ENCODE results near the gene CLDN6. TPM values are rescaled to one million over a fixed set of nuclear protein-coding genes. Genes with fewer than 3 reads are reported as not detected.

The CLDN6 gene
- total RNA-seq, 1 donor from 2014 or later: 0.47 TPM

GRCh38 chr16:2970563-2970962 lies 47.4 kb downstream of the CLDN6 start:
- peaks cover 27% of the 10 kb centered on the region for H3K27me3 Mint-ChIP-seq (ENCODE audit: low read depth)
- H3K4me1 Mint-ChIP-seq: peaks cover 22% of the 10 kb centered on the region
- no peak for TF ChIP-seq CTCF (conservative IDR thresholded peaks at IDR 0.05)

GRCh38 chr16:2969545-2970521 lies 48.1 kb downstream of the CLDN6 start:
- peak; percentile 60 for DNase-seq (ENCODE audit: low read depth, low spot score)
- no peak overlapping the region for H3K27ac Mint-ChIP-seq (ENCODE audit: unreplicated experiment)
- H3K4me1 Mint-ChIP-seq: peaks cover 22% of the 10 kb centered on the region
- peak overlapping the region; percentile 86 for H3K4me3 Mint-ChIP-seq
- TF ChIP-seq CTCF (conservative IDR thresholded peaks at IDR 0.05): peak; percentile 56
- peaks cover 5% of the 10 kb centered on the region for H3K36me3 Mint-ChIP-seq (ENCODE audit: low read depth)
- H3K27me3 Mint-ChIP-seq (ENCODE audit: low read depth): peaks cover 32% of the 10 kb centered on the region
- no peaks in the 10 kb centered on the region for H3K9me3 Mint-ChIP-seq

More at GRCh38 chr16:2970563-2970962, 47.4 kb downstream of the CLDN6 start:
- DNase-seq (ENCODE audit: low read depth, low spot score): no peak
- peaks cover 5% of the 10 kb centered on the region for H3K36me3 Mint-ChIP-seq (ENCODE audit: low read depth)
- peak overlapping the region; percentile 86 for H3K4me3 Mint-ChIP-seq
- H3K9me3 Mint-ChIP-seq: no peaks in the 10 kb centered on the region
- H3K27ac Mint-ChIP-seq (ENCODE audit: unreplicated experiment): peak overlapping the region; percentile 19

GRCh38 chr16:2968738-2969544 lies 49.0 kb downstream of the CLDN6 start, which contains the start of gene PAQR4:
PAQR4 (plus strand) TSS chr16:2969348; CDS start chr16:2969675, 327 bp downstream.
- peak within 1 kb of the TSS; percentile 87 for H3K4me3 Mint-ChIP-seq
- no peak within 1 kb of the TSS for H3K27ac Mint-ChIP-seq (ENCODE audit: unreplicated experiment)
- peaks cover 35% of the 10 kb centered on the region for H3K27me3 Mint-ChIP-seq (ENCODE audit: low read depth)
- H3K9me3 Mint-ChIP-seq: no peaks in the 10 kb centered on the region
- peaks cover 26% of the 10 kb centered on the region for H3K4me1 Mint-ChIP-seq
- DNase-seq (ENCODE audit: low read depth, low spot score): peak; percentile 84
- no peak for TF ChIP-seq CTCF (conservative IDR thresholded peaks at IDR 0.05)
- peaks cover 5% of the 10 kb centered on the region for H3K36me3 Mint-ChIP-seq (ENCODE audit: low read depth)

GRCh38 chr16:2968368-2968737 lies 49.6 kb downstream of the CLDN6 start:
- Mint-ChIP-seq H3K27me3 (ENCODE audit: low read depth) (peaks cover 40% of the 10 kb centered on the region), H3K4me3 (peak overlapping the region; percentile 87), H3K4me1 (peaks cover 26% of the 10 kb centered on the region), H3K36me3 (ENCODE audit: low read depth) (peaks cover 5% of the 10 kb centered on the region), H3K27ac (ENCODE audit: unreplicated experiment) (no peak overlapping the region), H3K9me3 (no peaks in the 10 kb centered on the region)
- TF ChIP-seq CTCF (conservative IDR thresholded peaks at IDR 0.05): no peak
- DNase-seq (ENCODE audit: low read depth, low spot score): no peak

GRCh38 chr16:2967721-2968161 lies 50.2 kb downstream of the CLDN6 start:
- no peak for TF ChIP-seq CTCF (conservative IDR thresholded peaks at IDR 0.05)
- H3K4me1 Mint-ChIP-seq: peaks cover 26% of the 10 kb centered on the region
- H3K9me3 Mint-ChIP-seq: no peaks in the 10 kb centered on the region
- H3K36me3 Mint-ChIP-seq (ENCODE audit: low read depth): peaks cover 5% of the 10 kb centered on the region
- peaks cover 43% of the 10 kb centered on the region for H3K27me3 Mint-ChIP-seq (ENCODE audit: low read depth)
- no peak overlapping the region for H3K27ac Mint-ChIP-seq (ENCODE audit: unreplicated experiment)
- DNase-seq (ENCODE audit: low read depth, low spot score): no peak
- peak overlapping the region; percentile 87 for H3K4me3 Mint-ChIP-seq

Measured in neural crest cell (in vitro differentiated cells).